Smooth muscle cell of the brain vasculature (primary cell): ENCODE results near the gene CADPS2.

Experiments
- DNase-seq: peaks from one replicate; pipeline ENCODE4 v3.0.0-alpha.2; 2012; ENCODE audit warnings: low read depth, low spot score

Gene CADPS2

DNA sequence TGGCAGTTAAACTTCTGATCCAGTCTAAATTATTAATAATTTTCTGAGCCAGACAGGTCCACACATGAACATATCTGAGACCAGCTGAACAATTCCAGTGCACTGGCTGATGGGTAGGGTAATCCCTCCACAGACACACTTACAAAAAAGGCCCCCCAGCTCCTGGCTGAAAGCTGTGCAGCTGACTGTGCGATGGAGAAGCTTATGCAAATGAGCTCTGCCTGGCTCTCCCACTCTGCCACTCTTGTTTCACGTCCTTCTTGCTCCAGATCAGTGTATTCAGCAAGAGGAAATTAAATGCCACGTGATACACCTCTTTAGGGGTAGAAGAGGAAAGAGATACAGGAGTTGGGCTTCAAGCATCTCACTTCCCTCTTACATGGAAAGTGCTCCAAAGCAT, 505.3 kb downstream of the CADPS2 start:
- DNase-seq = no peak

DNA sequence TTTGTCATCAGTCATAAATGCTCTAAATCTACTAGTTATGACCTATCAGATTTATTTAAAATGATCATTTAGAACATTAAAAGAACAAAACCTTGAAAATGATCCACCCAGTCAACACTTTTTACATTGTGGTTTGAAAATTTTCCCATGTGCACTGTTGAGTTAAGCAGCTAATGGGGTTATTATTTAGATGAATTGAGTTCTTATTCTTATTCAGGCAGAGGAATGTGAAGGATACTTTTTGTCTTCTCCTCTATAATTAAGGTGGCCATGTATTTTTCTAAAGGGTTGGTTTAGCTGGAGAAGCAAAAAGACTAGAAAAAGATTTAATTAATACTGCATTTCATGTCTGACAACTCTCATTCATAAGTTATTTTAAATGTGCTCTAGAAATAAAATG, 506.8 kb downstream of the CADPS2 start:
- DNase-seq = no peak

DNA sequence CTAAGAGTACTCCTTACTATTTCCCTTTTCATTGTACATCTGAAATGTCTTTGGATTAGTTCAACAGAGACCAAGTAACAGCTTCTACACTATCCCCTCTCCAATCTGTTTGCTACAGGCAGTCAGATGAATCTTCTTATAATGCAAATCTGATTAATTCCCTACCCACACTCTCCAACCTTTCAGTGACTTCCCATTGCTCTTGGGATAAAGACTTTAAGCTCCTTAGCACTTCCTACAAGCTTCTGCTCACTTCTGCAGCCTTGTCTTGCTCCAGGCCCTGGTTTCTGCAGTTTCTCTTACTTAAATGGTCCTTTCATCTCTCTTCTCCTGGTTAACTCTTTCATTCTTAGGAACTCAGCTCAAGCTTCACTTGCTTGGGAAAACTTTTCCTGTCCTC, 516.5 kb downstream of the CADPS2 start:
- DNase-seq = no peak

DNA sequence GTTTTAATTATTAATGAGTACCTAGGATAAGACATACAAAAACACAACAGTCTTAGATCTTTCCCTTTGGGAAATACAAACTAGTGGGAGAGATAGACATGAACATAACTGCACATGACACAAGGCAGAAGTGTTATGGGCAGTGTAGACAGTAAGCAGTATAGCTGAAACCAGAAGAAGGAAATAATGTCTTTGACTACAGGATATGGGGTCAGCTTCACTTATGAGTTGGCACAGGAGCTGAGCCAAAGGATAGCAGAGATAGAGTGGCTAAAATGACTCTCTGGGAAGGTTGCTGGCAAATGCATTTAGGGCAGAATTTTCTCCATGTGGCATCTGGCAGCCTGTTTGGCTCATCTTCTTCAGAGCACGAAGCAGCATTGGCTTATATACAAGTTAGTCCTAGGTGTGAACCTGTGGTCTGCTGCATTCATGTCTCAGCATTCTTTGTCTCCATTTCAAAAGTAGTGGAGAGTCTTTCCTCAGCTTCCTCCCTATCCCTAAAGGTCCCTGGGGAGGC, 521.4 kb downstream of the CADPS2 start:
- no peak for DNase-seq

DNA sequence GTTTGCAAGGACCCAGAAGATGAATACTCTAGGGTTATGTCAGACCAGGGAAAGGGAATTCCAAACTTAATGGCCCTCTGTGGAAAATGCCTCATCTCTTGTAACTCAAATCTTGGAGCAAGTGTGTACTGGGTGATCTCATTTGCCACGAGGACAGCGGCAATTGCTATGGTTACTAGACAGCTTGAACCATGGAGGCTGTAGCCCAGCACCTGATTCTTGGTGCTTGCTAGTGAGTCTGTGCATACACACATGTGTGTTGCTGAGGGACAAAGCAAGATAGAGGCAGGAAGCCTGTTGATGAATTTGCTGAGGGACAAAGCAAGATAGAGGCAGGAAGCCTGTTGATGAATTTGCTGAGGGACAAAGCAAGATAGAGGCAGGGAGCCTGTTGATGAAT, 523.1 kb downstream of the CADPS2 start:
- DNase-seq = no peak

DNA sequence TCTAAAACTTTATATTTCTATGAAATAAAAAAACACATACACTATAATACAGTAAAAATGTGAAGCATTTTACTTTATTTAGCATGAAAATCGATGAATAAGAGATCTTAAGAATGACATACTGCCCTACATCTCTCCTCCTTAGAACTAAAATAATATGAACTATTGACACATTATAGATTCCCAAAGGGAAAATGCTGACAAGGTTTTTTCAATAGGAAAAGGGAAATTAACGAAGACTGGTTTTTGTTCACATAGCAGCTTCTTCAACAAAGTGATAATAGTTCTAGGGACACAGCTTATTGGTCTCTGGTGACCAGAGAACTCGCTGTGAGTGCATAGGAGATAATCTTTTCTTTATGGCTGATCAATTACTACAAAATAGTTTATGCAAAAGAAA, 523.8 kb downstream of the CADPS2 start:
- DNase-seq = no peak

DNA sequence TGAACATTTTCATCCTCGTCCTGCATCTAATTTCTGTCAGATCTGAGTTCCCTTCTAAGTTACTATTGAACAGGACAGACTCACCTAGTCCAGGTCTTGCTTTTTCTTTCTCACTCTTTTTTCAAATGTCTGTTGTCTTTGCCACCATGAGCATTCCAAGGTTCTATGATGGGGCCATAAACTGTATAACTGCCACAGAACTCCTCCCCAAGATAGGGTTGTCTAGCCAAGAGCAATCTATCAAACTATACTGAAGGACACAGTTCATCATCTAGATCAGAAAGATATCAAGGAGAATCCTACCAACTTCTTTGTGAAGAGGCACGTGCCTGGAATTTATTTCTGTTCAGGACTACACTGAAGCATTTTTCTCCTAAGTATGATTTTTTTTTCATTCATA, 531.6 kb downstream of the CADPS2 start:
- DNase-seq = no peak

DNA sequence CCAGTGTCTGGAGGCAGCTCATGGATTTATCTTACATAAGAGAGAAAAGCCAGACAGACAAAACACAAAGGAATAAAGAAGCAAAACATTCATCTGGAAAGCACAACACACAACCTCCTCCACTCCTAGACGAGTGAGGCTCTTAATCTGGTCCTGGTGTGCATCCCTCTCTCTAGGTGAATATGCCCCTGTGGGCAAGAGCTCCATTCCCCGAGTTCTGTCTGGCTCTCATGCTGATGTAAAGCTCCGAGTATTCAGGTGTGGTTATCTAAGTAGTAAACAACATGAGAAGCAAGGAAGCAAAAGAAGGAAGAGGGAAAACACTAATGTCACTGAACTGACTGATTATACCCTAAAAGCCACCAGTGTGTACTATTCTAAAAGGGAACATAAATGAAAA, 533.8 kb downstream of the CADPS2 start:
- DNase-seq = no peak

DNA sequence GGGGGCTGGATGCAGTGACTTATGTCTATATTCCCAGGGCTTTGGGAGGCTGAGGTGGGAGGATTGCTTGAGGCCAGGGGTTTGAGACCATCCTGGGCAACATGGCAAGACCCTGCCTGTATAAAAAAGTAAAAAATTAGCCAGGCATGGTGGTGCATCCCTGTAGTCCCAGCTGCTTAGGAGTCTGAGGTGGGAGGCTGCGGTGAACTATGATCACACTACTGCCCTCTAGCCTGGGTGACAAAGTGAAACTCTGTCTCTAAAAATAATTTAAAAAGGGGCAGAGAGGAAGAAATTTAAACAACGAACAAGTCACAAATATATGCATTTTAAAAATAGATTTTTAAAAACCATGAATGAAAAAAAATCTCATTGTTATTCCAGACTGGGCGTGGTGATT, 535.6 kb downstream of the CADPS2 start:
- DNase-seq = no peak

DNA sequence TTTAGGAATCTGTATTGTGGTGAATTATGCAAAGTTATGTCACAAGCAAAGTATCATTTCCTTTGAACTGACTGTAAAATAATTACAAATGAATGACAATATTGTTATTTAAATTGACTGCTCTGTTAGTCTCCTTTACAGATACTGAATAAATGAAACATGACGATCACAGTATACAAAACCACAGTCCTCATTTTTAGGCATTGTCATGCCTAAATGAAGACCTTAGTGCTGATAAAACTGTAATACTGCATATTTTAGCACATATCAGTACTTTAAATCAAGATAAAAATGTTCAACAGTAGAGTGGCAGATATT, 542.0 kb downstream of the CADPS2 start:
- DNase-seq = no peak

DNA sequence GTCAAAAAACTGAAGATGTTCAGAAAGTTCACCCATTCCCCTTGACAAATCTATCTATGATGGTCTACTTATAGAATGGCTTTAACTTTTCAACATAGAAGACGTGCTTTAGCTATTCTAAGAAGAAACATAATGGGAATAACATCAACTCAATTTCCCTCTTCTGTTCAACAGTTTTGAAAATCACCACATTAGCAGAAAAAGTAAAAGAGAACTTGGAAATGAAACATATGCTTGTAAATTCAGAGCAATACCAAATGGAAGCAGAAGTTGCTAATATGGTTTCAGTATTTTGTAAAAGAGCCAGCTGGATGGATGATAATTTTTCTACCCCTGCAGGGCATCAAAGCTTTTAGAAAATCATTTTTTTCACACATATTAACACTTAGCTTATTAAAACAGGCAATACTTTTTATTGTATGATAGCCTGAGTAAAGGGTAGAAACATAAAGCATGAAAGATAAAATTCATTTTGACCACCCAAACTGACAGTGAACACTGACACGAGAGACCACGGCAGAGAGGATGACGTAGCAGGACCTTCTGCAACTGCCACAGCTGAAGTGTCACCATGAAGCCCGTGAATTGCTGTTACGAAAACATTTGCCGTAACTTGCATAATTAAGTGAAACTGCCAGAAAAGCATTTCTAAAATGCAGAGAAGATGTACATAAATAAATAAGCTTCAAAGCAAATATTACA, 542.5 kb downstream of the CADPS2 start:
- DNase-seq = no peak

DNA sequence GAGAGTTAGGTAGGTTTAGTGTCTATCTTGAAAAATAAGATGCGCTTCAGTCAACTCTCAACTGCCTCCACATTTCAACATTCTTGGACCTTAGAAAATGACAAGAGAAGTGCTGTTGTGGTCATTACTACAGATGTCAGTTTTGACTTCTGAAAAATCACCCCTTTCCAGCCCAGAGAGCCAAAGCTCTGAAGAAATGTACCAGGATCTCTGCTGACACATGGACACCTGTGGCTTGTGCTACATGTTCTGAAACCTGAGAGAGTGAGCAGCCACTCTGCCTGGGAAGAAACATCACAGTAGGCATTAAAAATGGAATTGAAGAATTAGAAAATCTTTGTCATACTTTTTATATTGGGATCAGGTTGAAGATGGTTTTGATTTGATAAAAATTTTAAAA, 545.8 kb downstream of the CADPS2 start:
- DNase-seq = no peak

DNA sequence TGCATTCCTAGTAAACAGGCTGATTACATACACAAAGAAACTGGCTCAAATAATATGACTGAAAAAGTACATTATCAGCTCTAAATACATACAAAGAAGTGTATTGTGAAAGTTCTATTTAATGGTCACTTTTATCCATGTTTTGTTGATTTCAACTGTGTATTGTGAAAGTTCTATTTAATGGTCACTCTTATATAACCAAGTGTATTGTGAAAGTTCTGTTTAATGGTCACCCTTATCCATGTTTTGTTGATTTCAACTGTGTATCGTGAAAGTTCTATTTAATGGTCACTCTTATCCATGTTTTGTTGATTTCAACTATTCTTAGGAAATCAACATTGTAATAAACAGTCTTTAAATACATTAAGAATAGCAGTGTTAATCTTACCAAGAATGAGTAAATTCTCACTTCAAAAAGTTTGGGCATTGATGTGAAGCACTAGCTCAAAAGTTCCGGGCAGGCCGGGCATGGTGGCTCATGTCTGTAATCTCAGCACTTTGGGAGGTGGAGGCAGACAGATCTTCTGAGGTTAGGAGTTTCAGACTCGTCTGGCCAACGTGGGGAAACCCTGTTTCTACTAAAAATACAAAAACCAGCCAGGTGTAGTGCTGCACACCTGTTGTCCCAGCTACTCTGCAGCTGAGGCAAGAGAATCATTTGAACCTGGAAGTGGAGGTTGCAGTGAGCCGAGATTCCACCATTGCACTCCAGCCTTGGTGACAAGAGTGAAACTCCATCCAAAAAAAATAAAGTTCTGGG, 546.9 kb downstream of the CADPS2 start:
- no peak for DNase-seq

DNA sequence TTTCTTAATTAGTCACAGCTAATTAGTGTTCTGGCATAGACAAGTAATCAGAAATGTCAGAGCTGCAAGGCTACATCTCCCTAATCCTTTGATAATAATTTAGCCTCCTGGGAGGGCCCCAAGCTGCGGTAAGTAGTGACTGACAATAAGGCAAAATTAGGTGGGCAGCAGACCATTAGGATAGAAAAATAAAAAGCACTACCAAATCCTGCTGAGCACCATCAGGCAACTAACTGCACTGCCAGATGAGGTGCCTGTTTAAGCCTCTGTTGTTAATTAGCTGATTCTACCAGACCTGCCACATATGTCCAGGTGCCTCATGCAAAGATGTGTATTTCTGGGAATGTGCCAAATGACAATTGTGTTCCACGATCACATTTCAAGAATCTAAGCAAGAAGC, 549.2 kb downstream of the CADPS2 start:
- no peak for DNase-seq

DNA sequence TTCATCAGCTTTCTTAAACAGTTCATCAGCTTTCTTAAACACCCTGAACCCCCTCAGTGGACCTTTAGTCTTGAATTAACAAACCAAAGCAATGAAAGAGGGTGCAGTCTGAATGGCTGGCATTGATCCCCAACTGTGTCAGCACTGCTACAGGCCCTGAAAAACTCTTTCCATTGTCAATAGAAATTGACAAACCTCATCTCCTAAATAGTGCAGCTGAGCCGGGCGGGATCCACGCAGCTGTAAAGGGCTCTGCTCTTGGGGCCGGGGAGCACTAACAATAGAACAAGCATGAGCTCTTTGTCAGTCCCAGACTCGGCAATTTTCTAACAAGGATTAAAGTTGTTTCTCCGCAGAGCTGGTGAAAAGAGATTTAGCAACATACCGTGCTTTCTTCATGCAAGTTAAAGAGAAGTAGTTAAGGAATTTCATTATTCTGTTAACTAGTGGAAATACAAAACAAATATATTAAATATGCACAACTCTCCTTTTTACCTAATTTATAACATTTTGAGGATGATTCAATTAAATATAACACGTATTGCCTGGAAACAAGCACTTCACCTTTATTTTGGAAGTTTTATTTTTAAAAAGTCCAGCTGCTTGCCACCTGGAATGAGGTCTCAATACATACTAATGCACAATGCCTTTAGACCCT, 557.0 kb downstream of the CADPS2 start:
- no peak for DNase-seq

DNA sequence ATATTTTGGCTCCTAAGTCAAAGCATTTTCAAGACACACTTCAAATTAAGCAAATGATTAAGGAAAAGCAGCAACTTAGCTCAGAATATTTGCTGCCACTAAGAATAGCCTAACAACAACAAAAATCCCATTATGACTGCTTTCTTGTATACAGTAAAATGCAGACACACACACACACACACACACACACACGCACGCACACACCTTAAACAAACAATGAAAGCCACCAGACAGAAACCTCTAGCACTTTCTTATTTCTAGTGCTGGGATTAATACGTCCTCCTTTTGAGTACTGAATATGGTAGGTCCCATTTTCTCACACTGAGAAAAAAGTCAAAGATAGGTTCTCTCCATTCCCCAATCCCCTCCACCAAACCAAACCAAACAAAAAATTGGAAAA, 558.3 kb downstream of the CADPS2 start:
- DNase-seq = no peak

DNA sequence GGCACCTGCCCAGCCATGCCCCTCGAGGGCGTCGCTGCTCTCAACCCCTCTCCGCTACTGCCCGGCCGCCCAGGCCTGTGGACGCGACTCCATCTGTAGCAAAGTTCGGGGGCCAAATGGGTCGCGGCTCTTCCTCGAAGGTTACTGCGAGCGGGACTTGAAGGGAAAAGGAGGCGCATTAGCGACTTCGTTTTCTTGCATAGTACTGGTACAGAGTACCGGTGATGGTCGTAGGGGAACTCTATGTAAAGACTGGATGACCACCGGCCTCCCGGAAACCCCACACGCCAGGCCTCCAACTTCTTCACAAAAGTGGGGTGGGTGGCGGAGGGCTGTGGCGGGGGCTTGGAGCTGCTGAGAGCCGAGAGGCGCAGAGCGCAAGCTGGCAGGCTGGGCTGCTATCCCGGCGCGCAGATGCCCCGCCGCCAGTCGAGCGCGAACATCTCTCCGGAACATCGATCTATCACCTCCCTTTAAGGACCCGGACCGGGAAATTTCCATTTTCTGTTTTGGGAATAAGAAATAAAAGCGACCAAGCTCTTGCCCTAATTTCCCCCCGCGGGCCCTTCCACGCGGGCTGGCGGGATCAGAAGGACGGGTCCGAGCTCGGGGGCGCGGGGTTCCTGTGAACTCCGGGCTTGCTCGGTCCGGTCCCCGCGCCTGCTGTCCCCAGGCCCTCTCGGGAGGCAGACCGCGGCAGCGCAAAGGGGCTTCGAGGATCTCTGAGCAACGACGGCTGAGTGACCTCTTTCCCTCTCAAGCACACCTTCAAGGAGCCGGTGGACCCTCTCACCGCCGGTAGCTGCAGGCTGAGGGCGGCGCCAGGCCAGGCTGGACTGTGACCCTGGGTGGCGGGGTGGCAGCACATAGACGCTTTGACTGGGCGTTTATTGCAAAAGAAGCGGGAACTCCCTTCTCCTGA, 569.5 kb downstream of the CADPS2 start:
- DNase-seq = no peak

DNA sequence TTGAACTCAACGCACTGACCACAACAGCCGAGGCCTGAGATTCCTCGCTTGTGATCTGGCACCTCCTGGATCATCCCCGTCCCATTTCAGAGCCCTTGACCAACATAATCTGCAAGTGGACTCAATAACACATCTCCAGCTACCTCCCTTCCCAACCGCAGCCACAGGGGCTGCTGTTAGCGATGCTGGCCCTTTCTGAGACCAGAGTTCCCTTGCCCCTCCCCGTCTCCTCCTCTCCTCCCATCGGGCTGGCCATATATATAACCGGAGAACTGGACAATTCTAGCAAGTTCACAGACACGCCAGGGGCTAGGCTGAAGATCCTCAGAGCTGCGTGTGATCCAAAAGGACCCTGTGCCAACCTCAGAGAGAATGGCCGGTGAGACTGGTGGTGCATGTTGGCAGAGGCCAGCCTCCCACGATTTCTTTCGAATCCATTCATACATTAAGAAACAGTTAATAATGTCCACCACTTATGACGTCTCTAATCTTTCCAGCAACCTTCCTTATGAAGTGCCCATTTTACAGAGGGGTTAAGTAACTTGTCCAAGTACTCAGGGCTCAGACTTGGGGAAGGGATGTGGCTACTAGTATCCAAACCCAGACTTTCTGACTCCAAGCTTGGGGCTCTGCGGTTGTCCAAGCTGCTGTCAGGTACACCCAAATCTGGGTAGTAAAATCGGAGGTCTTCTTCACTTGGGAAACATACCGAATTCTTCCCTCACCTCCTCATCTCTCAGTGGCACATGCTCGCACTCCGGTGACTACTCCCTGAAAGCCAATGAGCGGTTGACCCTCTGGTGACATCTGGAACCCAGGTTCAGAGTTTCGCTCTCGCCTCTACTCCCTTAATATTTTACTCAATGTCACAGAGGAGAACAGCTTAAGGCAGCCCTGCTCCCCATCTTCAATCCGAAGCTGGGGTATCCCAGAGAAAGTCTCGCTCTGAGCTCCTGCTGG, 570.5 kb downstream of the CADPS2 start:
- no peak for DNase-seq

DNA sequence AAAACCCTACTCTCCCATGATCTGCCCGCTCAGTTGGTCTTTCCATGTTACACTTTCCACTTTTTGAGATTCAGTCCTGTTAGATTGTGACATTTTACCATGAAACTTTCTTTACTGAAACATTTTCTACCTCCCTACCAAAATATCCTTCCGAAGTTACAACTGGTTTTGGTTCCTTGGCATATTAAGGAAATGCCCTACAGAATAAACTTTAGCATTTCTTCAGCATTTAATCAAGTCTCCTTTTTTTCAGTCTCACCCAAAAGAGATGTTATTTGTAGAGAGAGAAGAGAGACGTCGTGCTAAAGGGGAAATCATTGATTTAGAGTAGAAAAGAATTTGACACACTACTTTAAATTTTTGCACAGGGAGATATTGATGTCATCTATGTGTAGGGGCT, 572.0 kb downstream of the CADPS2 start:
- DNase-seq = no peak

DNA sequence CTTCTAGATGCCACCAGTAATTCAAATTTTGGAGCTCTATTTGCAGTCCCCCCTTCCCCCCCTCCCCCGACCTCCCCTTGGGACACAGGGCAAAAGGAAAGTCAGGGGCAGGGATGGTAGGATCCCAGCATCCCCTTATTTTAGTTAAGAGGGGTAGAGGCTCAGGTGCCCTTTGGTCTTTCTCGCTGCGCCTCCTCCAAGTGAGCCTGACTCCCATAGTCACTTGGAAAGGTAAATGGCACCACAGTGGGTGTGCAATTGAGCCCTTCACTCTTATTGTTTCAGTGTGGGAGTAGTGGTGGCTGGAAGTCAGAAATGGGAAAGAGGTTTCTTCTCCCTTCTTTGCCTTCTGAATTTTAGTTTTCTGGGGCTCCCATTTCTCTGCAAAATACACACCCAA, 573.5 kb downstream of the CADPS2 start:
- no peak for DNase-seq
